Activated CD4-positive, alpha-beta T cell treated with anti-CD3 and anti-CD28 coated beads for 48 hours (primary cell): ENCODE measurements around the gene VMP1.
"Not testable (repeated sequence)": the region's sequence is repeated elsewhere in the genome, so short reads cannot be mapped to it uniquely, and the experiment has no call there.

Experiments
- DNase-seq: peaks from one replicate; pipeline ENCODE4 v3.0.0-alpha.2; 2020

VMP1 gene

GRCh38 chr17:59783221-59784047 is 76.0 kb downstream of the VMP1 start:
- DNase-seq = no peak

GRCh38 chr17:59785091-59785799 is 77.8 kb downstream of the VMP1 start:
- DNase-seq = peak; percentile 41

GRCh38 chr17:59786213-59786535 is 78.7 kb downstream of the VMP1 start:
- no peak for DNase-seq

GRCh38 chr17:59786536-59787319 is 79.3 kb downstream of the VMP1 start:
- peak; percentile 80 for DNase-seq

- DNase-seq = not testable (repeated sequence)
Observed at GRCh38 chr17:59789849-59790248, 82.4 kb downstream of the VMP1 start.

- DNase-seq = not testable (repeated sequence)
Observed at GRCh38 chr17:59790418-59790817, 83.0 kb downstream of the VMP1 start.

- no peak for DNase-seq
Observed at GRCh38 chr17:59790910-59791309, 83.5 kb downstream of the VMP1 start.

GRCh38 chr17:59791603-59792457 is 84.4 kb downstream of the VMP1 start:
- no peak for DNase-seq

GRCh38 chr17:59792458-59792823 is 85.0 kb downstream of the VMP1 start:
- DNase-seq = not testable (repeated sequence)

- no peak for DNase-seq
Observed at GRCh38 chr17:59793205-59793604, 85.8 kb downstream of the VMP1 start.

GRCh38 chr17:59796138-59796537 is 88.7 kb downstream of the VMP1 start:
- no peak for DNase-seq

GRCh38 chr17:59796785-59797205 is 89.3 kb downstream of the VMP1 start:
- no peak for DNase-seq

GRCh38 chr17:59798111-59798510 is 90.7 kb downstream of the VMP1 start:
- DNase-seq = no peak

GRCh38 chr17:59800530-59800942 is 93.1 kb downstream of the VMP1 start:
- DNase-seq = no peak

- DNase-seq = no peak
Observed at GRCh38 chr17:59802160-59802559, 94.7 kb downstream of the VMP1 start.

GRCh38 chr17:59804901-59805465 is 97.5 kb downstream of the VMP1 start:
- DNase-seq = no peak

- DNase-seq = not testable (repeated sequence)
Observed at GRCh38 chr17:59806322-59806721, 98.9 kb downstream of the VMP1 start.

- DNase-seq = no peak
Observed at GRCh38 chr17:59807892-59808509, 100.5 kb downstream of the VMP1 start.

- no peak for DNase-seq
Observed at GRCh38 chr17:59810894-59811153, 103.4 kb downstream of the VMP1 start.

GRCh38 chr17:59811209-59811608 is 103.8 kb downstream of the VMP1 start:
- DNase-seq = no peak

- no peak for DNase-seq
Observed at GRCh38 chr17:59812139-59812538, 104.7 kb downstream of the VMP1 start.

- no peak for DNase-seq
Observed at GRCh38 chr17:59814276-59814675, 106.8 kb downstream of the VMP1 start.
